Activated naive CD8-positive, alpha-beta T cell treated with anti-CD3 and anti-CD28 coated beads for 36 hours (primary cell): Measurements from ENCODE around the gene NAGS. TPM values are rescaled to one million over a fixed set of nuclear protein-coding genes. Genes with fewer than 3 reads are reported as not detected.

Experiments used
- DNase-seq: peaks from one replicate; pipeline ENCODE4 v3.0.0; 2021
- H3K27ac Mint-ChIP-seq: one replicate; pipeline ENCODE4 v1.8.0; 2022; ENCODE audit warnings: mild to moderate bottlenecking, moderate library complexity, mixed read lengths
- H3K27me3 Mint-ChIP-seq: one replicate; pipeline ENCODE4 v1.8.0; 2022; ENCODE audit warnings: mild to moderate bottlenecking, mixed read lengths
- H3K36me3 Mint-ChIP-seq: one replicate; pipeline ENCODE4 v1.8.0; 2021; ENCODE audit warnings: mild to moderate bottlenecking, mixed read lengths
- H3K4me1 Mint-ChIP-seq: one replicate; pipeline ENCODE4 v1.8.0; 2021; ENCODE audit warnings: mixed read lengths
- H3K4me3 Mint-ChIP-seq: one replicate; pipeline ENCODE4 v1.8.0; 2022; ENCODE audit warnings: mild to moderate bottlenecking, moderate library complexity, mixed read lengths
- H3K9me3 Mint-ChIP-seq: one replicate; pipeline ENCODE4 v1.8.0; 2022; ENCODE audit warnings: mixed read lengths
- total RNA-seq, 2 experiments: library from RNA; stranded (reverse); gene quantifications; one replicate each; pipeline ENCODE4 v1.2.3, GENCODE V29; 2021

The NAGS gene
- total RNA-seq, 2 experiments from 2014 or later = 0.82 to 1.1 TPM

DNA sequence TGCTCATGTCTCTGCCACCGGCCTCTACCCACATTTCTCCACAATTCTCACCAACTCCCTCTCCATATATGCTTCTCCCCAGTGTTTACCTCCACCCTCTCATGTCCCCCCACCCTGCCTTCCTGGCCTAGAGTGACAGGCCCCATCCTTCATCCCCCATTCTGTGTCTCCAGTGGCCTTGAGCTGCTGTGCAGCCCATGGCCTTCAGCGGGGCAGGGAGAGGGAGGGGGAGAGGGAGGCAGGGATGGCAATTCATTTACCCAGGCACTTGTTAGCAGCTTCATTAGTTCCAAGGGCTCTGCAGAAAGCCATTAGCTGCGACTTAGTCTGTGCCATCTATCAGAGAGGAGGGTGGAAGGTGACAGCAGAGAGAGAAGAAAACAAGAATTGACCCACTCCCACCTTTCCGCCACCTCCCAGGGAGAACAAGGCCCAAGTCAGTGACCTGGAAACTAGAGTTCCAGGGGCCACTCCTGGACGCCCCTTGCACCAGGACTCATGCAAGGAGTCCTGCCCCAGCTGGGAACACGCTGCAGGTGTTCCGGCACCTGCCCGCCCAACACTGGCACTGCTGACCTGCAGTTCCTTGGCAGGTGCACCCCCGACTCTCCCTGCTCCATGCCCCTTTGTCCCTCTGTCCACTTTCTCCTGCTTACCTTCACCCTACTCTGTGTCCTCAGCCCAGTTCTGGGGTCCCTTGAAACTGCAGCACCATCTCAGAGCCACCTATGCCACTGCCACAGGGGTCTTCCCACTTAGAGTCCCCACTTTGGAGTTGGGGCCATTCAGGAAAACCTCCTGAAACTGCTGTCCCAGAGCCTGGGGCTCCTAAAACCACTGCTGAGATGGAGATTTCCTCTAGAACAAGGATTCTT is 27.2 kb upstream of the NAGS start:
- DNase-seq = no peak
- no peaks in the 10 kb centered on the region for H3K36me3 Mint-ChIP-seq
- peaks cover 30% of the 10 kb centered on the region for H3K27me3 Mint-ChIP-seq
- H3K4me1 Mint-ChIP-seq = no peaks in the 10 kb centered on the region
- H3K27ac Mint-ChIP-seq = no peak overlapping the region
- no peak overlapping the region for H3K4me3 Mint-ChIP-seq
- no peaks in the 10 kb centered on the region for H3K9me3 Mint-ChIP-seq

DNA sequence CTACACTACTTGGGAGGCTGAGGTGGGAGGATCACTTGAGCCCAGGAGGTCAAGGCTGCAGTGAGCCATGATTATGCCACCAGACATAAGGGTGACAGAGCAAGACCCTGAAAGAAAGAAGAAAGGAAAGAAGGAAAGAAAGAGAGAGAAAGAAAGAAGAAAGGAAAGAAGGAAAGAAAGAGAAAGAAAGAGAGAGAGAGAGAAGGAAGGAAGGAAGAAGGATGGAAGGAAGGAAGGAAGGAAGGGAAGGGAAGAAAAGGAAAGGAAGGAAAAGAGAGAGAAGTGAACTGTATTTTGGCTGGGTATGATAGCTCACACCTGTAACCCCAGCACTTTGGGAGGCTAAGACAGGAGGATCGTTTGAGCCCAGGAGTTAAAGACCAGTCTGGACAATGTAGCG is 26.3 kb upstream of the NAGS start:
- no peak overlapping the region for H3K27ac Mint-ChIP-seq
- DNase-seq = no peak
- H3K4me1 Mint-ChIP-seq = no peaks in the 10 kb centered on the region
- H3K4me3 Mint-ChIP-seq = no peak overlapping the region
- H3K9me3 Mint-ChIP-seq = no peaks in the 10 kb centered on the region
- H3K36me3 Mint-ChIP-seq = no peaks in the 10 kb centered on the region
- H3K27me3 Mint-ChIP-seq = peaks cover 39% of the 10 kb centered on the region

DNA sequence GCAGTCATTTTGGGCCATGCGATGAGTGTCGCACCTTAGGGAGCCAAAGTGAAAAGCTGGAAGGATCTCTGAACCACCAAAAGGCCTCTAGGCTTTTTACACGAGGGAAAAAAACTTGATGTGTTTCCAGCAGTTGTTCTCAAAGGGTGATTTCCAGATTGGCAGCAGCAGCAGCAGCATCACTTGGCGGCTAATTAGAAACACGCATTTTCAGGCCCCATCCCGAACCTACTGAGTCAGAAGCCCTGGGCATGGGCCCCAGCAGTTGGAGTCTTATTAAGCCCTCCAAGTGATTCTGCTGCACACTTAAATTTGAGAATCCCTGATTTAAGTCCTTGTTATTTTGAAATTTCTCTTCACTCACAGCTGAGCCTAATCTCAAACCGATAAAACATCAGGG is 25.4 kb upstream of the NAGS start:
- no peak for DNase-seq
- Mint-ChIP-seq H3K4me3 (no peak overlapping the region), H3K4me1 (no peaks in the 10 kb centered on the region), H3K27me3 (peaks cover 43% of the 10 kb centered on the region), H3K27ac (no peak overlapping the region), H3K9me3 (no peaks in the 10 kb centered on the region), H3K36me3 (no peaks in the 10 kb centered on the region)

DNA sequence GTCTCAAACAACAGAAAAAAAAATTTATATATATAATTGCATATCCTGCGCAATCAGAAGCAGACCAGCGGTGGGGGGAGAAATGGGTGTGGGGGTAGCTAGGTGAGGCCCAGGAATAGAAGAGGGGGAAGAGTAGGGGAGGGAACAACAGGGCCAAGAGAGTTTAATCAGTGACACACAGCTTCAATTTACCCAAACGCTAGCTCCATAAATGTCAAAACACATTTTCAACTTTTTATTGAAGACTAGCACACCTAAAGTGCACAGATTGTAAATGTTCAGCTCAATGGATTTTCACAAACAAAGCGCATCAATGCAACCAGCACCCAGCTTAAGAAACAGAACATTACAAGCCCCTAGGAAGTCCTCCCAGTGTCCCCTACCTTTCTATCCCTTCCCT is 24.8 kb upstream of the NAGS start:
- Mint-ChIP-seq H3K4me1 (no peaks in the 10 kb centered on the region), H3K36me3 (no peaks in the 10 kb centered on the region), H3K27ac (no peak overlapping the region), H3K9me3 (no peaks in the 10 kb centered on the region), H3K4me3 (no peak overlapping the region), H3K27me3 (peaks cover 43% of the 10 kb centered on the region)
- DNase-seq = no peak

DNA sequence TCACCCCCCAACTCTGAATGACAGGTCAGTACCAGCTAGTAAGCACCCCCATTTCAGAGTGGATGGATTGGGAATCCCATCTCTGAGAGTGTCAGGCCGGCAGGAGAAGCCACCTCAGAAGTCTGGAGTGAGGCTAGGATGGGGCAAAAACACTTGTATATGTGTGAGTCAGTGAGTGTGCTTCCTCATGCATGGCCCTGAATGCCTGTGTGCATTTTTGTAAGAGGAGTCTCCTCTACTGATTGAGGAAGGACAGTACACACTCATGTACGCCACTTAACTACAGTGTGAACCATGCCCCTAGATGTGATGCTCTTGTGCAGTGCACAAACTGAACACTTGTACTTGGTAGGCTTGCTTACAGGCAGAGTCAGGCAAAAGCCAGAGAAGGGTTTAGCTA is 22.3 kb upstream of the NAGS start:
- Mint-ChIP-seq H3K4me1 (no peaks in the 10 kb centered on the region), H3K9me3 (no peaks in the 10 kb centered on the region), H3K27ac (no peak overlapping the region), H3K27me3 (peaks cover 55% of the 10 kb centered on the region), H3K36me3 (no peaks in the 10 kb centered on the region), H3K4me3 (no peak overlapping the region)
- no peak for DNase-seq

DNA sequence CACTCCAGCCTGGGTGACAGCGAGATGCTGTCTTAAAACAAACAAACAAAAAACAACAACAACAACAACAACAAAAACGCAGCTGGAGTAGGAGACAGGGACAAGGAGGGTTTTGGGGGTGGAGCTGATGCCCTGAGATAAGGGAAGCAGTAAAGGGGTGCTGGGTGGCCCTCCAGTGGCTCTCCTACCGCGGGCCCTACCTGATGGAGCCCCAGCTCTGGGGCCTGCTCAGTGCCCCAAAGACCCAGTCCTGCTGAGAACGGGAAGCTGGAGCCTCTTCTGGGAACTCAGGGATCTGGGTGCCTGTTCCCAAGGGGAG is 21.3 kb upstream of the NAGS start:
- H3K9me3 Mint-ChIP-seq = no peaks in the 10 kb centered on the region
- peak overlapping the region; percentile 67 for H3K4me3 Mint-ChIP-seq
- no peaks in the 10 kb centered on the region for H3K36me3 Mint-ChIP-seq
- no peak overlapping the region for H3K27ac Mint-ChIP-seq
- peaks cover 54% of the 10 kb centered on the region for H3K27me3 Mint-ChIP-seq
- no peaks in the 10 kb centered on the region for H3K4me1 Mint-ChIP-seq
- no peak for DNase-seq

DNA sequence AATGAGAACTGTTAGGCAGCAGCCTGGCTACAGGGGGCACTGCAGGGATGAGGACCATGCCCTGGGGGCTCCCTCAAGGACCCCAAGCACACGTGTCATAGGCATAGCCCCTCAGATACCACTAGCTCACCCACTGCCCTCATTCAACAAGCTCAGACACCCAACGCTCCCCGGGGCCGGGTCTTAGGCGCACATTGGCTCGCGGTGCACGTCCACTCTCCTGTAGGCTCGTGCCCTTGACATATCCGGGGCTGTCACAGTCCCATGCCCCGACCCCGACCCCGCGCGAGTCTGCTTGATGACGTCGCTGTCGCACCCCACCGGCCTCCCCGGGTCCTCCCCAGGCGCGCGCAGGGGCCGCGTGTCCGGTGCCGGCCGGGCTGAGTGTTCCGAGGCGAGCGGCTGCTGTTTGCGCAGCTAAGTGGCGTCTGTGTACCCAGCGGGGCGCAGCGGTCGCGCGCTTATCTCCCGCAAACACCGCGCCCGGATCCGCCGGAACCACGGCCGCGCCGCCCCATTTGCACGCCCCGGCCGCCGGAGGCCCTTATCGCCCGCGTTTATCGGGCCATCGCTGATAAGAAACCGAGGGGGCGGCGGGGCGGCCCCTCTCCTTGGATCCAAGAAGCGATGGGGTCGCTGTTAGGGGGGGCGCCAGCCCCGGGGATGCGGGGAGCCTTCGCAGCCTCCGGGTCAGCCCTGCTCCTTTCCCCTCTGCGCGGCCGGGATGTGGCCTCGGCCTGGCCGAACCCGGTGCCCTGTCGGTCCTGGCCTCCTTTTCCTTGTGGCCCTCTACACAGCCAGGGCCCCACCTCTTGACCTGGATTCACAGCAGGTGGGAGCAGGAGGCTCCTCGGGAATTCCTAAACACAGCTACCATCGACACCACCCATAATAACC is 20.7 kb upstream of the NAGS start:
- DNase-seq = peak; percentile 23
- no peaks in the 10 kb centered on the region for H3K4me1 Mint-ChIP-seq
- H3K27me3 Mint-ChIP-seq = peaks cover 54% of the 10 kb centered on the region

DNA sequence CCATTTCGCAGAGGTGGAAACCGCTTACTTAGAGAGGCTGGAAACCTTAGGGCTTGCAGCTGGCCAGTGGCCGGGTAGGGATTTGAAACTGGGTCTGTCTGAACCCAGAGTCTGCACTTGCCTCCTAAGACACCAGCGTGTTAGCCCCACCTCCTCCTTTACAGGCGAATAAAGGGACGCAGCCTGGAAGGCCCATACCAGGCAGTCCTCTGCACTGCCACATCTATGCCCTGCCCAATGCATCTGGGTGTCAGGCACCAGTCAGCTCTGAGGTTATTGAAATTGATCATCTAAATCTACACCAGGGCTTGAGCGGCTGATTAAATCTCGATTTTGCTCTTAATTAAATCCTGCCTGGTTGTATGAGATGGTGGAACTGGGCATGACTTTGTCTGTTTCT is 19.9 kb upstream of the NAGS start:
- no peak for DNase-seq
- Mint-ChIP-seq H3K9me3 (no peaks in the 10 kb centered on the region), H3K4me3 (no peak overlapping the region), H3K27me3 (peaks cover 54% of the 10 kb centered on the region), H3K27ac (no peak overlapping the region), H3K4me1 (no peaks in the 10 kb centered on the region), H3K36me3 (no peaks in the 10 kb centered on the region)

More for the DNA sequence above, 20.7 kb upstream of the NAGS start:
- peak overlapping the region; percentile 67 for H3K4me3 Mint-ChIP-seq
- H3K9me3 Mint-ChIP-seq = no peaks in the 10 kb centered on the region
- no peak overlapping the region for H3K27ac Mint-ChIP-seq
- no peaks in the 10 kb centered on the region for H3K36me3 Mint-ChIP-seq

DNA sequence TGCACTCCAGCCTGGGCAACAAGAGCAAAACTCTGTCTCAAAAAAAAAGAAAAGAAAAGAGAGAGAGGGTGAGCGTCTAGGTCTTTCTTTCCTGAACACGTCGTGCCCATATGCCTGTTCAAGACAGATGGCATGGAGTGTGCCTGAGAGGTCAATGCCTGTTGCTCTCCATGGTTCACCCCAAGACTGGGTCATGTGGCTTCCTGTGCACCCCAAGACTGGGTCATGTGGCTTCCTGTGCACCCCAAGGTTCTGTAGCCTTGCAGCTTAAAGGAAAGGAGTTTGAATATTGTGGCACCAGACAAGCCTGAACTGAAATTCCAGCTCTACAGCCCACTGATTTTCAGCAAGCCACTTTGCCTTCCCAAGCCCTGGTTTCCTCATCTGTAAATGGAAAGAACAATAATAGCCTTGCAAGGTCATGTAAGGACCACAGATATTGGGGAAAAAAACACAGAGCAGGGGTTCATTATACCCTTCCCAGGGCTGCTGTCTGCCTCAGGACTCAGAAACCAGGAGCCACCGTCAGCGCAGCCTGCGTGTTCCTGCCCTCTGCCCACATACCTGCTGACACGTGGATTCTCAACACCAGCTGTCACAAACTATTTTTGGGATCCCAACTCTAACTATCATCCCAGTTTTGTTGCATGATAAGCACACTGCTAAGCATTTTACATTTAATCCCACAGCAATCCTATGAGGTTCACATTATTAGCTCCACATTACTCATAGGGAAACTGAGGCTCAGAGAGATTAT is 18.0 kb upstream of the NAGS start:
- no peak overlapping the region for H3K27ac Mint-ChIP-seq
- no peaks in the 10 kb centered on the region for H3K36me3 Mint-ChIP-seq
- no peaks in the 10 kb centered on the region for H3K9me3 Mint-ChIP-seq
- H3K4me3 Mint-ChIP-seq = no peak overlapping the region
- H3K4me1 Mint-ChIP-seq = no peaks in the 10 kb centered on the region
- DNase-seq = no peak
- peaks cover 52% of the 10 kb centered on the region for H3K27me3 Mint-ChIP-seq

DNA sequence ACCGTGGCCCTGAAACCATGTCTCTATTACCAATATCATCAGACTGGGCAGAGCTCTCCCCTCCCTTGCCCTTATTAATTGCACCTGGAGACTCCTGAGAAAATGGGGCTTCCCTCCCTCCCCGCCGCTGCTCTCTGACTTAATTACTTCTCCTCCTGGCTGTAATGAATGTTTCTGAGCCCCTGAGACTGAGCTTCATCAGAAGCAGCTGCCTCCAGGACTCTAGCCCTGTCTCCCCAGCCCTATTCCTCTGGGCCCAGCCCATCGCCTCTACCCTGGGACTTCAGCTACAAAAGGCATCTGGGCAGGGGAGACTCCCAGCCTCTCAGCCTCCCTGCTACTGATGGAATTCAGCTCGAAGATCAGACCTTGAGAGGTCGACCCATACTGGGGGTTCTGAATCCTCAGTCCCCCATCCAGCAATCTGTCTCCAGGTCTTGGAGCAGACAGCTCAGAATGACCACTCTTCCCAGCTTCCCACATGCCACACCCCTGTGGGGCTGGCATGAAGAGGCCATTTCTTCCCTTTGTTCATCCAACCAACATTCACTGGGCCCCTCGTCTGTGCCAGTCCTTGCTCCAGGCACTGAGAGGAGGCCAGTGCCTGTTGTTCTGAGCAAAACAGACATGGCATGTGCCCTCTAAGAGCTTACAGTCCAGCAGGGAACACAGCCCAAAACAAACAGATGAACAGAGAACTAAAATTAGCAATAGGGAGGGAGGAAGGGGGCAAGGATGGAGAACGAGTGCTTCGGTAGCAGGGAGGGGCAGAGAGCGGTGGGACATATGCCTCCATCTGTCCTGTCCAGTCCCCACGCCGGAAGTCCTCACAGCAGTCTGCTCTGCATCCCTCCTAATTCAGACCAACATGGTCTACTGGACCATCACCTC is 17.0 kb upstream of the NAGS start:
- DNase-seq = no peak
- no peak overlapping the region for H3K27ac Mint-ChIP-seq
- peaks cover 42% of the 10 kb centered on the region for H3K27me3 Mint-ChIP-seq
- H3K36me3 Mint-ChIP-seq = no peaks in the 10 kb centered on the region
- H3K9me3 Mint-ChIP-seq = no peaks in the 10 kb centered on the region
- H3K4me3 Mint-ChIP-seq = no peak overlapping the region
- H3K4me1 Mint-ChIP-seq = no peaks in the 10 kb centered on the region

DNA sequence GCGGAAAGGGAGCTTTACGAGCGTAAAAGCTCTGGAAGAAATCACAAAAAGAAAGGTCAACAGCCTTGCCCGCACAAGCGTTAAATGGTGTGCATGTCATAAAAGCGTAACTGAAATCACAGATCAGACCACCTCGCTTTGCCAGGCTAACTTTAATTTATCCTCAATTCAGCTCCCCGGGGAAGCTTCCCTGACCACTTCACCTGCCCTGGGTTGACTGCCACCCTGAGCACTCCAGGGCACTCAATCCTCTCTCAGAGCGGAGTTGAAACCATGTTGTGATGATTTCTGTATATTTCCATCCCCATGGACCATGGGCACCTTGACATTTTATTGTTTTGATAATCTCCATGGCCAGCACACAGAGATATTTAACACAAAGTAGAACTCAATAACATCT is 16.1 kb upstream of the NAGS start:
- Mint-ChIP-seq H3K4me1 (no peaks in the 10 kb centered on the region), H3K36me3 (no peaks in the 10 kb centered on the region), H3K27me3 (peaks cover 33% of the 10 kb centered on the region), H3K9me3 (no peaks in the 10 kb centered on the region), H3K27ac (no peak overlapping the region), H3K4me3 (no peak overlapping the region)
- no peak for DNase-seq

DNA sequence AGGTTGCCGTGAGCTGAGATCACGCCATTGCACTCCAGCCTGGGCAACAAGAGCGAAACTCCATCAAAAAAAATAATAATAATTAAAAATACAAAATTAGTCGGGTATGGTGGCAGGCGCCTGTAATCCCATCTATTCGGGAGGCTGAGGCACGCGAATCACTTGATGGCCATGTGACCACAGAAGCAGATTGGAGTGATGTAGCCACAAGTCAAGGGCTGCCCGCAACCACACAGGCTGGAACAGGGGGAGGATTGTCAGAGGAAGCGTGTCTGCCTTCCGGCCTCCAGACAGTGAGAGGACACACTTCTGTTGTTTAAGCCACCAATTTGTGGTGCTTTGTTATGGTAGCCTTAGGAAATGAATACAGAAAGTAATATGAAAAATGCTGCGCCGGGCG is 11.8 kb upstream of the NAGS start:
- no peak overlapping the region for H3K27ac Mint-ChIP-seq
- no peaks in the 10 kb centered on the region for H3K9me3 Mint-ChIP-seq
- no peak overlapping the region for H3K4me3 Mint-ChIP-seq
- no peak for DNase-seq
- peaks cover 29% of the 10 kb centered on the region for H3K27me3 Mint-ChIP-seq
- H3K36me3 Mint-ChIP-seq = no peaks in the 10 kb centered on the region
- H3K4me1 Mint-ChIP-seq = peaks cover 1% of the 10 kb centered on the region

DNA sequence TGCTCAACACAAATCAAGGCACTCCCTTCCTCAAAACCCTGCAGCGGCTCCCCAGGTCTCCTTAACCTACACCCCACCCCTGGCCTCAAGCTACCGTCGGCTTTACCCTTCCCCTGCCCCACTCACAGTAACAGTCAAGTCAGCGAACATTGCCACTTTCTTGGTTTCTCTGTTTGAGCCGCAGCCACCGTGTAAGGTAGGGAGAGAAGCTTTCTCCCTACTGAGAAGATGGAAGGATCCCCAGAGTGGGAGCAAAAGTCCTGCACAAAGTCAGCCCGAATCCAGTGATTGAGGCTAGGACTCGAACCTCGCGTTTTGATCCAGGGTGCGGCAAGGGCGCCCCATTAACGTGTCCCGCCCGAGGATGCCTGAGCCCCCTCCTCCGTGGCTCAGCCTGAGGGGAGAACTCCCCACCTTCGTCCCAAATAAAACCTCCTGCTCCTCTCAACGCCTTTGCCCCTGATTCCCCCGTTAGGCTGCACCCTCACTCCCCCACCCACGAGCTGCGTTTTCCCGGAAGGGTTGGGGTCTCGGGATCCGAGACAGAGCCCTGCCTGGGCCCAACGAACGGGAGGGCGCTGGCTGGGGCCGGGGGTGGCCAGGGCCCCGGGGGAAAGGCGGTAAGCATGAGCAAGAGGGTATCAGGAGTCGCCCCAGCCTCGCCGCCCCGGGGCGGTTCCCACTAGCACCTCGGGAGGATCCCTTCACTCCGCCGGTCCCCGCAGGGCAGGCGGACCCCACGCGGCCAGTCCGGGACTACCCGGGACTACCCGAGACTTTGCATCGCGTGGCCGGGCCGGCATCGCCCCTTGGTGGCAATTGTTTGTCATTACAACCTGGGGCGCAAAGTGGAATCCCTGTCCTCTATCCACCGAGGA is 9.9 kb upstream of the NAGS start:
- DNase-seq = peak; percentile 74
- Mint-ChIP-seq H3K9me3 (no peaks in the 10 kb centered on the region), H3K36me3 (no peaks in the 10 kb centered on the region), H3K4me1 (peaks cover 1% of the 10 kb centered on the region), H3K27me3 (peaks cover 28% of the 10 kb centered on the region), H3K27ac (no peak overlapping the region), H3K4me3 (no peak overlapping the region)

DNA sequence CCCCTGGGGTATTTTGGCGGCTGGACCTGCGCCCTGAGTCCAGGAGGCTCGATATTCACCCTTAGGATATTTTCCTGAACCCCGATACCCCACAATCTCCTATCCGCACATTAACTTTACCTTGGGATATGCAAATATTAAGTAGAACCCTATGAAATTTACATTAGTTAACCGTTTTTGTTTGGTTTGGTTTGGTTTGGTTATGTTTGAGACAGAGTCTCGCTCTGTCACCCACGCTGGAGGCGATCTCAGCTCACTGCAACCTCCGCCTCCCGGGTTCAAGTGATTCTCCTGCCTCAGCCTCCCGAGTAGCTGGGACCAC is 9.3 kb upstream of the NAGS start:
- peaks cover 28% of the 10 kb centered on the region for H3K27me3 Mint-ChIP-seq
- no peak overlapping the region for H3K4me3 Mint-ChIP-seq

More for the DNA sequence above, 9.3 kb upstream of the NAGS start:
- Mint-ChIP-seq H3K36me3 (no peaks in the 10 kb centered on the region), H3K9me3 (no peaks in the 10 kb centered on the region), H3K27ac (no peak overlapping the region), H3K4me1 (peaks cover 1% of the 10 kb centered on the region)
- no peak for DNase-seq
